Osteoblast (primary cell): ENCODE results near the gene USP28. TPM values are rescaled to one million over a fixed set of nuclear protein-coding genes. Genes with fewer than 3 reads are reported as not detected.
A peak's percentile ranks its signal among the peaks of the same experiment; 100 is the strongest.

ENCODE experiments used
- DNase-seq: peaks from one replicate; pipeline ENCODE4 v3.0.0; 2011; ENCODE audit warnings: low spot score, mixed read lengths; ENCODE audit not compliant: insufficient read length; ENCODE audit errors: missing footprints
- H2AFZ ChIP-seq: 2 replicates; pipeline ENCODE4 v1.6.0; 2011; ENCODE audit warnings: mild to moderate bottlenecking, low read length
- H3K27ac ChIP-seq: 2 replicates; pipeline ENCODE4 v1.5.1; 2011; ENCODE audit warnings: mild to moderate bottlenecking, low read depth, low read length, moderate library complexity
- H3K27me3 ChIP-seq: 2 replicates; pipeline ENCODE4 v1.6.0; 2012; ENCODE audit warnings: mild to moderate bottlenecking, control low read depth, inconsistent platforms, low read length, moderate library complexity; ENCODE audit not compliant: insufficient read depth
- H3K36me3 ChIP-seq: 2 replicates; pipeline ENCODE4 v1.5.1; 2011; ENCODE audit warnings: mild to moderate bottlenecking, low read length, control low read depth, moderate library complexity; ENCODE audit not compliant: insufficient read depth
- H3K4me1 ChIP-seq: 2 replicates; pipeline ENCODE4 v1.5.1; 2011; ENCODE audit warnings: mild to moderate bottlenecking, low read length, control low read depth, moderate library complexity; ENCODE audit not compliant: insufficient read depth
- H3K4me2 ChIP-seq: 2 replicates; pipeline ENCODE4 v1.6.0; 2011; ENCODE audit warnings: mild to moderate bottlenecking, low read length; ENCODE audit not compliant: insufficient read depth
- H3K4me3 ChIP-seq: fragments of 200-600 bp; sonication (generic); 3 replicates; pipeline ENCODE4 v1.5.1; 2012; ENCODE audit warnings: mild to moderate bottlenecking, low read length, inconsistent platforms; ENCODE audit not compliant: insufficient read depth
- H3K79me2 ChIP-seq: 2 replicates; pipeline ENCODE4 v1.6.0; 2012; ENCODE audit warnings: mild to moderate bottlenecking, low read length, control low read depth, inconsistent platforms; ENCODE audit not compliant: insufficient read depth
- H3K9me3 ChIP-seq: 2 replicates; pipeline ENCODE4 v1.5.1; 2011; ENCODE audit warnings: low read depth, low read length, control low read depth
- H4K20me1 ChIP-seq: 2 replicates; pipeline ENCODE4 v1.6.0; 2012; ENCODE audit warnings: mild to moderate bottlenecking, low read length, control low read depth; ENCODE audit not compliant: insufficient read depth
- total RNA-seq: library from RNA; depleted of rRNA; stranded (reverse); fragments of >200 nt; gene quantifications from 2 replicates; pipeline ENCODE4 v1.2.3, GENCODE V29; 2012
- TF ChIP-seq, protein P1 (sequence below): IDR thresholded peaks from 2 replicates; pipeline ENCODE4 v1.5.1; 2011; ENCODE audit warnings: mild to moderate bottlenecking, low read depth, low read length, moderate library complexity; ENCODE audit errors: extremely low read depth

USP28 gene
- total RNA-seq, 1 donor: 31.5 TPM

DNA sequence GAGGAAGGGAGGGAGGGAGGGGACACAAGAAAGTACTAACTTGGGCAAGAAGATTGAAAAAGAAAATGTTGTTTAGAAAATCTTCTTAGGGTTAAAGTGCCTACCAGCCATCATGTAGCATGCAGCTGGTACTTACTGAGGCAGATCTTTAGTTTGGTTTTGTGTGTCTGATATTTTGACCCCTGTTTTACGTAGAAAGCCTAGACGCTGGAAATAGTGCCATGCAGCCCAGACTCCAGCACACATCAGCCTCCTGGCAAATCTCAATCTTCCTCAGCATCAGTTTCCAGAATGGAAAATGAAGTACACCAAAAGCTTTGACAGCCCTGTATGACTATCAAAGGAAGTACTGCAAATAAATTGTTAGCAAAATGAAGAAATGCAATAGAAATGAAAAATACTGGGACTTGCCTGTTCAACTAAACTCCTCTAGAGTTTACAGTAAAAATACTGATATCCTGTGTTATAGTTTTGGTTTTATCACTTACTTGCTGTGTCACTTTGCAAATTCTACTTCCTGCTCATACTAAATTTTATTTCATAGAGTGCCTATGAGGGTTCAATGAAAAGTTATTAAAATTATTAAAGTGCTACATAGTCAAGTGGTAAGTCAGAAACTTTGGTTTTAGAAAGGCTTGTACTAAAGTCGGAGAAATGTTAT is 7.4 kb downstream of the USP28 start:
- no peaks in the 10 kb centered on the region for H3K36me3 ChIP-seq
- H3K9me3 ChIP-seq: no peaks in the 10 kb centered on the region
- H3K79me2 ChIP-seq: peaks cover 8% of the 10 kb centered on the region
- TF ChIP-seq, protein P1, sequence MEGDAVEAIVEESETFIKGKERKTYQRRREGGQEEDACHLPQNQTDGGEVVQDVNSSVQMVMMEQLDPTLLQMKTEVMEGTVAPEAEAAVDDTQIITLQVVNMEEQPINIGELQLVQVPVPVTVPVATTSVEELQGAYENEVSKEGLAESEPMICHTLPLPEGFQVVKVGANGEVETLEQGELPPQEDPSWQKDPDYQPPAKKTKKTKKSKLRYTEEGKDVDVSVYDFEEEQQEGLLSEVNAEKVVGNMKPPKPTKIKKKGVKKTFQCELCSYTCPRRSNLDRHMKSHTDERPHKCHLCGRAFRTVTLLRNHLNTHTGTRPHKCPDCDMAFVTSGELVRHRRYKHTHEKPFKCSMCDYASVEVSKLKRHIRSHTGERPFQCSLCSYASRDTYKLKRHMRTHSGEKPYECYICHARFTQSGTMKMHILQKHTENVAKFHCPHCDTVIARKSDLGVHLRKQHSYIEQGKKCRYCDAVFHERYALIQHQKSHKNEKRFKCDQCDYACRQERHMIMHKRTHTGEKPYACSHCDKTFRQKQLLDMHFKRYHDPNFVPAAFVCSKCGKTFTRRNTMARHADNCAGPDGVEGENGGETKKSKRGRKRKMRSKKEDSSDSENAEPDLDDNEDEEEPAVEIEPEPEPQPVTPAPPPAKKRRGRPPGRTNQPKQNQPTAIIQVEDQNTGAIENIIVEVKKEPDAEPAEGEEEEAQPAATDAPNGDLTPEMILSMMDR: no peak
- H3K4me3 ChIP-seq: no peak overlapping the region
- no peak overlapping the region for H3K4me2 ChIP-seq
- peaks cover 6% of the 10 kb centered on the region for H4K20me1 ChIP-seq
- DNase-seq: no peak
- no peaks in the 10 kb centered on the region for H3K27me3 ChIP-seq
- no peaks in the 10 kb centered on the region for H3K4me1 ChIP-seq
- H3K27ac ChIP-seq: no peak overlapping the region
- H2AFZ ChIP-seq: no peak overlapping the region

DNA sequence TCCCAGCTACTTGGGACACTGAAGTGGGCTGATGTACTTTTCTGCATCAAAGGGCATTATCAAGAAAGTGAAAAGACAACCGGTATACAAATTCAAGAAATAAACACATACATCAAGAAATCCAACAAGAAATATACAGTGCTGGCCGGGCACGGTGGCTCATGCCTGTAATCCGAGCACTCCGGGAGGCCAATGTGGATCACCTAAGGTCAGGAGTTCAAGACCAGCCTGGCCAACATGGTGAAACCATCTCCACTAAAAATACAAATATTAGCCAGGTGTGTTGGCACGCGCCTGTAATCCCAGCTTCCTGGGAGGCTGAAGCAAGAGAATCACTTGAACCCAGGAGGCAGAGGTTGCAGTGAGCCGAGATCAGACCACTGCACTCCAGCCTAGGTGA is 9.5 kb downstream of the USP28 start:
- H4K20me1 ChIP-seq: peaks cover under 1% of the 10 kb centered on the region
- H3K4me3 ChIP-seq: no peak overlapping the region
- no peak overlapping the region for H2AFZ ChIP-seq
- TF ChIP-seq, protein P1: no peak
- no peaks in the 10 kb centered on the region for H3K36me3 ChIP-seq
- H3K4me2 ChIP-seq: no peak overlapping the region
- H3K4me1 ChIP-seq: no peaks in the 10 kb centered on the region
- no peaks in the 10 kb centered on the region for H3K9me3 ChIP-seq
- H3K27ac ChIP-seq: no peak overlapping the region
- peaks cover 3% of the 10 kb centered on the region for H3K79me2 ChIP-seq
- H3K27me3 ChIP-seq: no peaks in the 10 kb centered on the region
- no peak for DNase-seq

GRCh38 chr11:113864410-113864809 is 11.0 kb downstream of the USP28 start:
- no peak for DNase-seq

GRCh38 chr11:113862435-113862834 is 12.9 kb downstream of the USP28 start:
- Histone ChIP-seq H3K79me2 (peaks cover 7% of the 10 kb centered on the region), H3K9me3 (no peaks in the 10 kb centered on the region), H3K36me3 (no peaks in the 10 kb centered on the region), H3K27me3 (no peaks in the 10 kb centered on the region), H3K4me3 (no peak overlapping the region), H3K27ac (no peak overlapping the region), H3K4me1 (no peaks in the 10 kb centered on the region), H3K4me2 (no peak overlapping the region), H2AFZ (no peak overlapping the region), H4K20me1 (no peaks in the 10 kb centered on the region)
- DNase-seq: peak; percentile 75
- TF ChIP-seq, protein P1: no peak

More at GRCh38 chr11:113864410-113864809, 11.0 kb downstream of the USP28 start:
- H4K20me1 ChIP-seq: no peaks in the 10 kb centered on the region
- no peak overlapping the region for H3K4me3 ChIP-seq
- no peaks in the 10 kb centered on the region for H3K27me3 ChIP-seq
- no peaks in the 10 kb centered on the region for H3K9me3 ChIP-seq
- no peak overlapping the region for H3K4me2 ChIP-seq
- no peak overlapping the region for H3K27ac ChIP-seq
- no peaks in the 10 kb centered on the region for H3K36me3 ChIP-seq
- H3K79me2 ChIP-seq: peaks cover 3% of the 10 kb centered on the region
- no peaks in the 10 kb centered on the region for H3K4me1 ChIP-seq
- no peak overlapping the region for H2AFZ ChIP-seq
- TF ChIP-seq, protein P1: no peak
